Endodermal cell (in vitro differentiated cells): ENCODE data around the gene DOCK9. TPM values are rescaled to one million over a fixed set of nuclear protein-coding genes. Genes with fewer than 3 reads are reported as not detected.

ENCODE experiments used
- DNase-seq: peaks from one replicate; pipeline ENCODE4 v3.0.0-alpha.2; 2017
- H3K27ac ChIP-seq: 2 replicates; pipeline ENCODE4 v1.5.1; 2013; ENCODE audit warnings: mild to moderate bottlenecking, low read depth, low read length, moderate library complexity
- H3K27me3 ChIP-seq: 2 replicates; pipeline ENCODE4 v1.6.1; 2013; ENCODE audit warnings: mild to moderate bottlenecking, low read length, moderate library complexity; ENCODE audit not compliant: insufficient read depth, control insufficient read depth, poor library complexity, severe bottlenecking
- H3K36me3 ChIP-seq: 2 replicates; pipeline ENCODE4 v1.7.0; 2013; ENCODE audit warnings: mild to moderate bottlenecking, low read length, moderate library complexity; ENCODE audit not compliant: control insufficient read depth, insufficient read depth
- H3K4me1 ChIP-seq: one replicate; pipeline ENCODE4 v1.7.0; 2013; ENCODE audit warnings: low read length; ENCODE audit not compliant: control insufficient read depth, insufficient read depth
- H3K4me3 ChIP-seq: 2 replicates; pipeline ENCODE4 v1.5.1; 2013; ENCODE audit warnings: mild to moderate bottlenecking, low read length, moderate library complexity
- H3K9ac ChIP-seq: 2 replicates; pipeline ENCODE4 v1.6.1; 2013; ENCODE audit warnings: mild to moderate bottlenecking, low read length, moderate library complexity; ENCODE audit not compliant: poor library complexity, severe bottlenecking; ENCODE audit errors: extremely low read depth
- H3K9me3 ChIP-seq: 2 replicates; pipeline ENCODE4 v1.6.1; 2013; ENCODE audit warnings: mild to moderate bottlenecking, low read length, moderate library complexity; ENCODE audit not compliant: control insufficient read depth
- H3K27ac Mint-ChIP-seq: 2 replicates; pipeline ENCODE4 v1.8.0; 2020; ENCODE audit warnings: mixed read lengths
- H3K27me3 Mint-ChIP-seq: 2 replicates; pipeline ENCODE4 v1.8.0; 2021; ENCODE audit warnings: mild to moderate bottlenecking, mixed read lengths; ENCODE audit not compliant: insufficient read depth
- H3K36me3 Mint-ChIP-seq: 2 replicates; pipeline ENCODE4 v1.8.0; 2020; ENCODE audit warnings: low read depth, mixed read lengths
- H3K4me1 Mint-ChIP-seq: 2 replicates; pipeline ENCODE4 v1.8.0; 2020; ENCODE audit warnings: mixed read lengths
- H3K4me3 Mint-ChIP-seq: 2 replicates; pipeline ENCODE4 v1.8.0; 2020; ENCODE audit warnings: mild to moderate bottlenecking, moderate library complexity, mixed read lengths
- H3K9me3 Mint-ChIP-seq: 2 replicates; pipeline ENCODE4 v1.8.0; 2020; ENCODE audit warnings: mild to moderate bottlenecking, mixed read lengths
- WGBS, 2 experiments: methylation state at CpG; one replicate each; pipeline versions ENCODE4 v1.1.5 to v1.1.7; 2013; ENCODE audit warnings: missing lambda C conversion rate in 2 of 2, mixed read lengths in 1 of 2; ENCODE audit not compliant: insufficient coverage in 1 of 2, insufficient read length in 1 of 2; 5-methylcytosine and 5-hydroxymethylcytosine counted together
- total RNA-seq, 2 donors: library from RNA; stranded (reverse); fragmentation: NEBNext Ultra II Directional in 1 of 2; extraction: Animal tissue kit (Norgen Biotek cat#: 25700) in 1 of 2; gene quantifications; 2 replicates in 1 of 2; 3 replicates in 1 of 2; pipeline ENCODE4 v1.2.1, GENCODE V29; 2021
- TF ChIP-seq, protein P1 (sequence below): fragments of 200-600 bp; sonication (generic); conservative IDR thresholded peaks from 2 replicates; pipeline ENCODE4 v1.5.0; 2021; ENCODE audit warnings: antibody characterized with exemption, mild to moderate bottlenecking

DOCK9 gene
- total RNA-seq, 2 donors from 2014 or later: 15.6 to 22.5 TPM

DNA sequence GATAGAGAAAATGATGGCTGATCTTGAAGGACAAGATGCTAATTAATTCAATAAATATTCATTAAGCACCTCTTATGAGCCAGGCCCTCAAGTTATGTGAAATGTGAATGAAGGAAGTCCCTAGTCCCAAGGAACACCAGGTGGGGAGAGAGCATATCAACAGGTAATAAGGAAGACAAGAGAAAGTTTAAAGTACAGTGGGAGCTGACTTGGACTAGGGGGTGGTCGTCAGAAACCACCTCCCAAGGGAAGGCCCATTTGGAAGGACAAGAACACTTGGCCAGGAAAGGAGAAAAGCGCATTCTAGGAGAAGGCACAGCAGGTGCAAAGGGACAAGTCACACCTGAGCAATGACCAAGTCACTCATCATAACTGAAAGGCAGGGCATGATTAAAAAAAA lies 72.7 kb downstream of the DOCK9 start:
- H3K9me3 Mint-ChIP-seq: no peaks in the 10 kb centered on the region
- WGBS, 2 experiments: 73 to 90% methylated on average over 2 of the region's 2 CpGs
- no peaks in the 10 kb centered on the region for H3K27me3 ChIP-seq
- no peaks in the 10 kb centered on the region for H3K9me3 ChIP-seq
- H3K4me1 Mint-ChIP-seq: peaks cover 11% of the 10 kb centered on the region
- H3K36me3 Mint-ChIP-seq: peaks cover 3% of the 10 kb centered on the region
- no peaks in the 10 kb centered on the region for H3K36me3 ChIP-seq
- H3K27me3 Mint-ChIP-seq: no peaks in the 10 kb centered on the region
- TF ChIP-seq, protein P1, sequence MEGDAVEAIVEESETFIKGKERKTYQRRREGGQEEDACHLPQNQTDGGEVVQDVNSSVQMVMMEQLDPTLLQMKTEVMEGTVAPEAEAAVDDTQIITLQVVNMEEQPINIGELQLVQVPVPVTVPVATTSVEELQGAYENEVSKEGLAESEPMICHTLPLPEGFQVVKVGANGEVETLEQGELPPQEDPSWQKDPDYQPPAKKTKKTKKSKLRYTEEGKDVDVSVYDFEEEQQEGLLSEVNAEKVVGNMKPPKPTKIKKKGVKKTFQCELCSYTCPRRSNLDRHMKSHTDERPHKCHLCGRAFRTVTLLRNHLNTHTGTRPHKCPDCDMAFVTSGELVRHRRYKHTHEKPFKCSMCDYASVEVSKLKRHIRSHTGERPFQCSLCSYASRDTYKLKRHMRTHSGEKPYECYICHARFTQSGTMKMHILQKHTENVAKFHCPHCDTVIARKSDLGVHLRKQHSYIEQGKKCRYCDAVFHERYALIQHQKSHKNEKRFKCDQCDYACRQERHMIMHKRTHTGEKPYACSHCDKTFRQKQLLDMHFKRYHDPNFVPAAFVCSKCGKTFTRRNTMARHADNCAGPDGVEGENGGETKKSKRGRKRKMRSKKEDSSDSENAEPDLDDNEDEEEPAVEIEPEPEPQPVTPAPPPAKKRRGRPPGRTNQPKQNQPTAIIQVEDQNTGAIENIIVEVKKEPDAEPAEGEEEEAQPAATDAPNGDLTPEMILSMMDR: no peak
- DNase-seq: no peak
- H3K9ac ChIP-seq: no peak overlapping the region
- H3K4me3 Mint-ChIP-seq: no peak overlapping the region
- H3K27ac ChIP-seq: no peak overlapping the region
- H3K27ac Mint-ChIP-seq: no peak overlapping the region
- H3K4me3 ChIP-seq: no peak overlapping the region
- no peaks in the 10 kb centered on the region for H3K4me1 ChIP-seq

DNA sequence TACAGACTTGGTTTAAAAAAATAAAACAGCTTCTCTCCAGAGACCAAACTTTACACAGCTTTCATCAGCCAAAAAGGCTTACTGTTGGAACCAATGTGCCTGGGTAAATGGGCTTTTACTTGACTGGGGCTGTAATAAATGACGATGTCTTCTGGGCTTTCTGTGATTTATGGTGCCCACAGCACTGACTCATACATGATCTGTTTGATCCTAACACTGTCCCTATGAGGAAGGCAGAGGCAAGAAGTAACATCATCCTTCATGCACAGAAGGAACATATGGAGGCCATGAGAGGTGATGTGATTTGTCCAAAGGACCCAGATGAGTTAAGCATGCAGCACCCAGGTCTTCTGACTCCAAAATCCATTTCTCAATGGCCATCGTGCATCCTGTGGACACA lies 77.4 kb downstream of the DOCK9 start:
- Histone ChIP-seq H3K4me1 (peaks cover 2% of the 10 kb centered on the region), H3K27me3 (no peaks in the 10 kb centered on the region), H3K9ac (no peak overlapping the region), H3K4me3 (no peak overlapping the region), H3K36me3 (no peaks in the 10 kb centered on the region), H3K9me3 (no peaks in the 10 kb centered on the region), H3K27ac (no peak overlapping the region)
- Mint-ChIP-seq H3K4me1 (no peaks in the 10 kb centered on the region), H3K9me3 (no peaks in the 10 kb centered on the region), H3K36me3 (peaks cover 3% of the 10 kb centered on the region), H3K27ac (no peak overlapping the region), H3K4me3 (no peak overlapping the region), H3K27me3 (no peaks in the 10 kb centered on the region)
- TF ChIP-seq, protein P1: no peak
- 98 to 100% methylated on average over 1 to 2 of the region's 2 CpGs for WGBS, 2 experiments
- DNase-seq: no peak

DNA sequence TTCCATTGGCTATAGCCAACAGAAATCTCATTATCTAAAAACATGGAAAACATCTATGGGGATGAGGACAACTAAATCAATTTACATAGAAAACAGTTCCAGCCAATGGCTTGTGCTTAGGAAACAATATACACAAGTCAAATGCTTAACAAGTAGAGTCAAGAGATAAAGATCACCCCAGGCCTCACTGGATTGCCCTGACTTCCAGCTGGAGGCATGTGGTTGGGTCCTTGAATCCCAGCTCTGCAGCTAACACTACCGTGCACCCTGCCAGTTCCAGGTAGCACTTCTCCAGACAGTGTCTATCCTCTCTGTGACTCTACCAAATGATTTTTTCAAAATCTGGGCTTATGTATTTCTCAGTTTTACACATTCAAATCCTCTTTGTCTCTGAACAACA lies 80.2 kb downstream of the DOCK9 start:
- DNase-seq: no peak
- no peaks in the 10 kb centered on the region for H3K9me3 Mint-ChIP-seq
- H3K4me1 Mint-ChIP-seq: peaks cover 2% of the 10 kb centered on the region
- Histone ChIP-seq H3K9ac (no peak overlapping the region), H3K4me3 (no peak overlapping the region), H3K27me3 (no peaks in the 10 kb centered on the region), H3K27ac (no peak overlapping the region), H3K4me1 (peaks cover 2% of the 10 kb centered on the region), H3K9me3 (no peaks in the 10 kb centered on the region), H3K36me3 (no peaks in the 10 kb centered on the region)
- no peak overlapping the region for H3K4me3 Mint-ChIP-seq
- no peaks in the 10 kb centered on the region for H3K27me3 Mint-ChIP-seq
- H3K36me3 Mint-ChIP-seq: no peaks in the 10 kb centered on the region
- WGBS, 2 experiments: 94 to 100% methylated on average over 1 of the region's 1 CpG
- no peak overlapping the region for H3K27ac Mint-ChIP-seq
- TF ChIP-seq, protein P1: no peak
